HEK293 (cell line): ENCODE data around the gene CHRD.

Experiments used
- CTCF ChIA-PET: fragments of 350-600 bp; formaldehyde crosslinking; extraction: SDS; loops from one replicate; lab custom pipeline; 2021; ENCODE audit warnings: antibody characterized with exemption; lab: Yijun Ruan, JAX
- POLR2A ChIA-PET: fragments of 300-600 bp; formaldehyde crosslinking; extraction: SDS; loops from one replicate; lab custom pipeline; 2020; ENCODE audit warnings: antibody characterized with exemption, inconsistent platforms; lab: Yijun Ruan, JAX
- H3K27ac ChIP-seq: fragments of 200-500 bp; sonication (Bioruptor generic); 2 replicates; pipeline ENCODE4 v1.5.1; 2014; ENCODE audit warnings: low read depth, low read length, control low read depth, inconsistent platforms; ENCODE audit errors: extremely low read depth
- H3K36me3 ChIP-seq, 2 experiments: fragments of 200-500 bp in 1 of 2; sonication (Bioruptor generic) in 1 of 2; 1 replicate in 1 of 2; 2 replicates in 1 of 2; pipeline ENCODE4 v1.5.1; 2014 to 2017; ENCODE audit warnings: inconsistent platforms in 2 of 2, low read length in 2 of 2; ENCODE audit not compliant: control insufficient read depth in 2 of 2, insufficient read depth in 1 of 2
- H3K4me1 ChIP-seq: fragments of 200-500 bp; sonication (Bioruptor generic); 2 replicates; pipeline ENCODE4 v1.5.1; 2014; ENCODE audit warnings: mild to moderate bottlenecking, low read length, inconsistent platforms; ENCODE audit not compliant: control insufficient read depth, insufficient read depth
- H3K4me3 ChIP-seq: 2 replicates; pipeline ENCODE4 v1.5.1; 2011; ENCODE audit warnings: low read depth, mild to moderate bottlenecking, control low read depth, low read length, moderate library complexity
- H3K9me3 ChIP-seq: fragments of 200-500 bp; sonication (Bioruptor generic); 2 replicates; pipeline ENCODE4 v1.5.1; 2014; ENCODE audit warnings: low read depth, low read length, inconsistent platforms; ENCODE audit not compliant: control insufficient read depth, insufficient read depth
- EGR2 ChIP-seq: fragments of 450-650 bp; formaldehyde crosslinking; IDR thresholded peaks from 2 replicates; pipeline ENCODE4 v1.5.1; 2016; ENCODE audit warnings: low read depth, missing biosample characterization, missing genetic modification characterization
- GFI1B ChIP-seq: fragments of 450-650 bp; formaldehyde crosslinking; IDR thresholded peaks from 2 replicates; pipeline ENCODE4 v1.5.1; 2016; ENCODE audit warnings: missing biosample characterization, missing genetic modification characterization
- GLIS1 ChIP-seq: fragments of 450-650 bp; formaldehyde crosslinking; IDR thresholded peaks from 2 replicates; pipeline ENCODE4 v1.5.1; 2016; ENCODE audit warnings: missing biosample characterization, missing genetic modification characterization
- MEIS1 ChIP-seq: sonication (generic); formaldehyde crosslinking; IDR thresholded peaks from 2 replicates; pipeline ENCODE4 v1.8.1; 2022; ENCODE audit warnings: missing genetic modification reagents, mild to moderate bottlenecking, borderline replicate concordance
- ZBTB11 ChIP-seq: fragments of 450-650 bp; formaldehyde crosslinking; conservative IDR thresholded peaks from 2 replicates; pipeline ENCODE4 v1.5.1; 2016; ENCODE audit warnings: low read depth, missing biosample characterization, missing genetic modification characterization
- ZBTB8A ChIP-seq: fragments of 450-650 bp; formaldehyde crosslinking; IDR thresholded peaks from 2 replicates; pipeline ENCODE4 v1.5.1; 2016; ENCODE audit warnings: missing biosample characterization, missing genetic modification characterization
- ZFHX2 ChIP-seq: fragments of 450-650 bp; formaldehyde crosslinking; conservative IDR thresholded peaks from 2 replicates; pipeline ENCODE4 v1.5.1; 2016; ENCODE audit warnings: missing biosample characterization, missing genetic modification characterization
- ZNF114 ChIP-seq: fragments of 450-650 bp; formaldehyde crosslinking; IDR thresholded peaks from 2 replicates; pipeline ENCODE4 v1.5.0; 2017; ENCODE audit warnings: missing biosample characterization, missing genetic modification characterization
- ZNF155 ChIP-seq: fragments of 450-650 bp; formaldehyde crosslinking; IDR thresholded peaks from 2 replicates; pipeline ENCODE4 v1.5.1; 2016; ENCODE audit warnings: missing biosample characterization, missing genetic modification characterization
- ZNF157 ChIP-seq: fragments of 450-650 bp; formaldehyde crosslinking; IDR thresholded peaks from 2 replicates; pipeline ENCODE4 v1.5.1; 2016; ENCODE audit warnings: missing biosample characterization, missing genetic modification characterization
- ZNF16 ChIP-seq: fragments of 450-650 bp; formaldehyde crosslinking; IDR thresholded peaks from 2 replicates; pipeline ENCODE4 v1.5.1; 2016; ENCODE audit warnings: low read depth, missing biosample characterization, missing genetic modification characterization
- ZNF19 ChIP-seq: fragments of 450-650 bp; formaldehyde crosslinking; IDR thresholded peaks from 2 replicates; pipeline ENCODE4; 2016; ENCODE audit warnings: missing biosample characterization, missing genetic modification characterization, low read depth
- ZNF302 ChIP-seq: fragments of 450-650 bp; formaldehyde crosslinking; IDR thresholded peaks from 2 replicates; pipeline ENCODE4 v1.5.1; 2016; ENCODE audit warnings: missing biosample characterization, missing genetic modification characterization, low read depth
- ZNF311 ChIP-seq: fragments of 450-650 bp; formaldehyde crosslinking; IDR thresholded peaks from 2 replicates; pipeline ENCODE4 v1.5.1; 2017; ENCODE audit warnings: missing biosample characterization, missing genetic modification characterization, borderline replicate concordance
- ZNF449 ChIP-seq: fragments of 450-650 bp; formaldehyde crosslinking; IDR thresholded peaks from 2 replicates; pipeline ENCODE4 v1.5.1; 2017; ENCODE audit warnings: missing biosample characterization, mild to moderate bottlenecking, missing genetic modification characterization, moderate library complexity
- ZNF501 ChIP-seq: fragments of 450-650 bp; formaldehyde crosslinking; IDR thresholded peaks from 2 replicates; pipeline ENCODE4 v1.5.1; 2016; ENCODE audit warnings: missing biosample characterization, missing genetic modification characterization
- ZNF529 ChIP-seq: fragments of 450-650 bp; formaldehyde crosslinking; IDR thresholded peaks from 2 replicates; pipeline ENCODE4 v1.5.1; 2017; ENCODE audit warnings: missing genetic modification characterization, missing biosample characterization; ENCODE audit not compliant: insufficient replicate concordance
- ZNF561 ChIP-seq: fragments of 450-650 bp; IDR thresholded peaks from 2 replicates; pipeline ENCODE4 v1.5.1; 2018; ENCODE audit warnings: missing biosample characterization, missing genetic modification characterization, borderline replicate concordance
- ZNF596 ChIP-seq: fragments of 450-650 bp; IDR thresholded peaks from 2 replicates; pipeline ENCODE4 v1.5.0; 2018; ENCODE audit warnings: missing biosample characterization, mild to moderate bottlenecking, missing genetic modification characterization, moderate library complexity
- ZNF610 ChIP-seq: fragments of 450-650 bp; formaldehyde crosslinking; IDR thresholded peaks from 2 replicates; pipeline ENCODE4 v1.5.1; 2016; ENCODE audit warnings: missing biosample characterization, missing genetic modification characterization, borderline replicate concordance
- ZNF664 ChIP-seq: fragments of 450-650 bp; formaldehyde crosslinking; IDR thresholded peaks from 2 replicates; pipeline ENCODE4 v1.5.1; 2016; ENCODE audit warnings: missing biosample characterization, missing genetic modification characterization
- ZSCAN23 ChIP-seq: fragments of 450-650 bp; formaldehyde crosslinking; IDR thresholded peaks from 2 replicates; pipeline ENCODE4 v1.5.1; 2016; ENCODE audit warnings: missing biosample characterization, missing genetic modification characterization
- ZSCAN30 ChIP-seq: fragments of 450-650 bp; IDR thresholded peaks from 2 replicates; pipeline ENCODE4 v1.5.1; 2018; ENCODE audit warnings: missing biosample characterization, mild to moderate bottlenecking, missing genetic modification characterization, moderate library complexity

CHRD gene

GRCh38 chr3:184405075-184406030 lies 25.5 kb downstream of the CHRD start:
- TF ChIP-seq ZSCAN23 (tag by site-specific recombination), result no peak
- no peak for TF ChIP-seq ZBTB11 (tag by site-specific recombination)
- peak; percentile 94 for TF ChIP-seq EGR2 (tag by site-specific recombination)
- TF ChIP-seq ZNF610 (tag by site-specific recombination), result no peak
- TF ChIP-seq GLIS1, result no peak
- no peak for TF ChIP-seq ZNF561 (tag by site-specific recombination)
- no peak for TF ChIP-seq ZNF16 (tag by site-specific recombination)
- peak; percentile 93 for TF ChIP-seq ZFHX2 (tag by site-specific recombination)
- TF ChIP-seq, all 188 proteins: peak for 2
- ChIA-PET CTCF (interaction anchor here (1.1 kb wide), 1 partner anchor 108 kb away, joined by 3 read pairs; no protein-coding TSS in a partner anchor), POLR2A (no interaction called here)
- Histone ChIP-seq H3K4me1 (no peaks in the 10 kb centered on the region), H3K9me3 (no peaks in the 10 kb centered on the region), H3K27ac (no peak overlapping the region), H3K36me3 (no peaks in the 10 kb centered on the region), H3K4me3 (no peak overlapping the region)

GRCh38 chr3:184409331-184409926 lies 29.6 kb downstream of the CHRD start:
- CTCF ChIA-PET, result interaction anchor here (0.6 kb wide), 1 partner anchor 38 kb away, joined by 3 read pairs; no protein-coding TSS in a partner anchor
- Histone ChIP-seq H3K4me1 (no peaks in the 10 kb centered on the region), H3K9me3 (no peaks in the 10 kb centered on the region), H3K4me3 (no peak overlapping the region), H3K27ac (no peak overlapping the region), H3K36me3 (no peaks in the 10 kb centered on the region)
- POLR2A ChIA-PET, result no interaction called here
- TF ChIP-seq ZNF311, result no peak
- no peak for TF ChIP-seq ZNF19 (tag by site-specific recombination)
- TF ChIP-seq ZNF529 (tag by site-specific recombination), result no peak
- TF ChIP-seq ZNF155 (tag by site-specific recombination), result no peak
- no peak for TF ChIP-seq ZBTB8A (tag by site-specific recombination)
- TF ChIP-seq, all 188 proteins: peak for 0

GRCh38 chr3:184409946-184410500 lies 30.2 kb downstream of the CHRD start:
- H3K36me3 ChIP-seq, result no peaks in the 10 kb centered on the region
- no peaks in the 10 kb centered on the region for H3K9me3 ChIP-seq
- ChIA-PET CTCF (no interaction called here), POLR2A (no interaction called here)
- no peak overlapping the region for H3K27ac ChIP-seq
- TF ChIP-seq ZNF302 (no peak), ZNF596 (tag by site-specific recombination) (no peak), ZSCAN30 (no peak), GFI1B (tag by site-specific recombination) (no peak), ZNF501 (no peak), ZNF157 (tag by site-specific recombination) (no peak), ZNF664 (tag by site-specific recombination) (no peak), MEIS1 (CRISPR knock-in tag) (no peak), ZNF449 (tag by site-specific recombination) (no peak), ZNF114 (tag by site-specific recombination) (no peak)
- H3K4me3 ChIP-seq, result no peak overlapping the region
- no peaks in the 10 kb centered on the region for H3K4me1 ChIP-seq
